Neural cell (in vitro differentiated cells): ENCODE measurements around the gene MTCH1.
"Not testable (repeated sequence)": the region's sequence is repeated elsewhere in the genome, so short reads cannot be mapped to it uniquely, and the experiment has no call there.

Experiments
- CTCF ChIP-seq: fragments of 450-650 bp; IDR thresholded peaks from 2 replicates; pipeline ENCODE4 v1.5.1; 2014; ENCODE audit warnings: antibody characterized with exemption, mild to moderate bottlenecking, moderate library complexity; ENCODE audit not compliant: poor library complexity, severe bottlenecking
- RAD21 ChIP-seq: fragments of 450-650 bp; conservative IDR thresholded peaks from 2 replicates; pipeline ENCODE4 v1.6.1; 2014; ENCODE audit warnings: antibody characterized with exemption, mild to moderate bottlenecking, moderate library complexity
- TAF1 ChIP-seq: IDR thresholded peaks from 2 replicates; pipeline ENCODE4 v1.6.1; 2012; ENCODE audit warnings: low read depth

- TF ChIP-seq TAF1, CTCF, RAD21: not testable (repeated sequence)
Observed at GRCh38 chr6:36990401-36990800, 4.4 kb upstream of the MTCH1 start.
